Lung (tissue), 12 donors: ENCODE results near the gene ZSCAN16. TPM values are rescaled to one million over a fixed set of nuclear protein-coding genes. Genes with fewer than 3 reads are reported as not detected.

ENCODE experiments used
- ATAC-seq: fragments of 200-7000 bp; cut with Tn5 transposase; one replicate; pipeline ENCODE4 v1.9.1; 2020; ENCODE audit warnings: moderate number of reproducible peaks; ENCODE audit not compliant: insufficient read depth, low FRiP score
- DNase-seq, 3 donors: peaks; one replicate each; pipeline ENCODE4 v3.0.0-alpha.2; 2013 to 2017
- H3K27ac ChIP-seq, 2 donors: one replicate each; pipeline ENCODE4 v1.5.1; 2013; ENCODE audit warnings: mild to moderate bottlenecking in 2 of 2, moderate library complexity in 2 of 2, control low read depth in 1 of 2, inconsistent platforms in 1 of 2, low read depth in 1 of 2, low read length in 1 of 2
- H3K27me3 ChIP-seq, 3 donors: one replicate each; pipeline ENCODE4 v1.5.1; 2013; ENCODE audit warnings: low read length in 2 of 3; ENCODE audit not compliant: control insufficient read depth in 3 of 3, insufficient read depth in 3 of 3
- H3K36me3 ChIP-seq, 4 donors: one replicate each; pipeline ENCODE4 v1.5.1; 2013; ENCODE audit warnings: low read length in 4 of 4, mild to moderate bottlenecking in 1 of 4, moderate library complexity in 1 of 4; ENCODE audit not compliant: control insufficient read depth in 4 of 4, insufficient read depth in 4 of 4
- H3K4me1 ChIP-seq, 5 donors: one replicate each; pipeline ENCODE4 v1.5.1; 2013; ENCODE audit warnings: low read length in 5 of 5, mild to moderate bottlenecking in 2 of 5, moderate library complexity in 1 of 5; ENCODE audit not compliant: control insufficient read depth in 5 of 5, insufficient read depth in 5 of 5
- H3K4me3 ChIP-seq: one replicate; pipeline ENCODE4 v1.5.1; 2013; ENCODE audit warnings: mild to moderate bottlenecking, control low read depth, moderate library complexity
- H3K9ac ChIP-seq, 2 donors: one replicate each; pipeline ENCODE4 v1.5.1; 2013; ENCODE audit warnings: low read length in 2 of 2, control low read depth in 1 of 2; ENCODE audit not compliant: insufficient read depth in 1 of 2
- H3K9me3 ChIP-seq, 4 donors: one replicate each; pipeline ENCODE4 v1.5.1; 2013; ENCODE audit warnings: low read length in 3 of 4, mild to moderate bottlenecking in 1 of 4, moderate library complexity in 1 of 4; ENCODE audit not compliant: control insufficient read depth in 4 of 4, insufficient read depth in 3 of 4
- WGBS, 2 donors: extraction: QIAGEN DNeasy Blood & Tissue Kit; methylation state at CpG; one replicate each; pipeline ENCODE4 v1.1.7; 2013; 5-methylcytosine and 5-hydroxymethylcytosine counted together
- polyA plus RNA-seq, 2 donors: library from polyadenylated mRNA; stranded (reverse); fragments of 200-250 nt; gene quantifications; one replicate each; pipeline ENCODE4 v1.2.1, GENCODE V29; 2013
- total RNA-seq, 2 donors: library from RNA; depleted of rRNA in 1 of 2; stranded (reverse); fragments of >200 nt in 1 of 2; gene quantifications; one replicate each; pipeline ENCODE4 v1.2.1, GENCODE V29; 2014 to 2021
- TF ChIP-seq, protein P1 (sequence below): IDR thresholded peaks from 2 replicates; pipeline ENCODE4 v1.5.1; 2012; ENCODE audit warnings: mild to moderate bottlenecking; ENCODE audit errors: control extremely low read depth, extremely low read depth
- donor health status: control.
- donor health status: control.
- donor health status: Bipolar disorder and iron deficiency.
- donor health status: healthy.
- donor health status: DM: yes; HTN: yes; CAD: no.

Gene ZSCAN16
- total and polyA plus RNA-seq, 4 donors = 4.5 to 10.2 (median 6.1) TPM

DNA sequence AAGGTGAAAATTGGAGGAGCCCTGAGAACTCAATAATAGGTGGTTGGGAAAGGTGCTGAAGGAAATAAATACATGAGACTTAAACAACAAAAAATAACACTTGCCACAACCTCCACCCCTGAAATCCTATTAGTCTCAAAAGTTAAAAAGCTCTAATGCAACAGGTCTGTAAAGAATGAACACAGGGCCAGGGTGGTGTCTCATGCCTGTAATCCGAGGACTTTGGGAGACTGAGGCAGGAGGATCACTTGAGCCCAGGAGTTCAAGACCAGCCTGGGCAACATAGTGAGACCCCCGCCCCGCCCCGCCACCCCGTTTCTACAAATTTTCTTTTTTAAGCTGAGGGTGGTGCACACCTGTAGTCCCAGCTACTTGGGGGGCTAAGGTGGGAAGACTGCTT is 16.2 kb downstream of the ZSCAN16 start:
- Histone ChIP-seq H3K27ac (no peak overlapping the region), H3K36me3 (peaks cover 2% of the 10 kb centered on the region in 4 donors), H3K4me1 (peaks cover 0 to 30% (median 10%) of the 10 kb centered on the region in 5 donors), H3K4me3 (no peak overlapping the region), H3K9me3 (no peaks in the 10 kb centered on the region), H3K9ac (no peak overlapping the region), H3K27me3 (no peaks in the 10 kb centered on the region)
- DNase-seq (no peak), ATAC-seq (no peak)
- TF ChIP-seq, protein P1, sequence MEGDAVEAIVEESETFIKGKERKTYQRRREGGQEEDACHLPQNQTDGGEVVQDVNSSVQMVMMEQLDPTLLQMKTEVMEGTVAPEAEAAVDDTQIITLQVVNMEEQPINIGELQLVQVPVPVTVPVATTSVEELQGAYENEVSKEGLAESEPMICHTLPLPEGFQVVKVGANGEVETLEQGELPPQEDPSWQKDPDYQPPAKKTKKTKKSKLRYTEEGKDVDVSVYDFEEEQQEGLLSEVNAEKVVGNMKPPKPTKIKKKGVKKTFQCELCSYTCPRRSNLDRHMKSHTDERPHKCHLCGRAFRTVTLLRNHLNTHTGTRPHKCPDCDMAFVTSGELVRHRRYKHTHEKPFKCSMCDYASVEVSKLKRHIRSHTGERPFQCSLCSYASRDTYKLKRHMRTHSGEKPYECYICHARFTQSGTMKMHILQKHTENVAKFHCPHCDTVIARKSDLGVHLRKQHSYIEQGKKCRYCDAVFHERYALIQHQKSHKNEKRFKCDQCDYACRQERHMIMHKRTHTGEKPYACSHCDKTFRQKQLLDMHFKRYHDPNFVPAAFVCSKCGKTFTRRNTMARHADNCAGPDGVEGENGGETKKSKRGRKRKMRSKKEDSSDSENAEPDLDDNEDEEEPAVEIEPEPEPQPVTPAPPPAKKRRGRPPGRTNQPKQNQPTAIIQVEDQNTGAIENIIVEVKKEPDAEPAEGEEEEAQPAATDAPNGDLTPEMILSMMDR = no peak
- WGBS, 2 donors = 78 to 79% methylated on average over 5 of the region's 5 CpGs

DNA sequence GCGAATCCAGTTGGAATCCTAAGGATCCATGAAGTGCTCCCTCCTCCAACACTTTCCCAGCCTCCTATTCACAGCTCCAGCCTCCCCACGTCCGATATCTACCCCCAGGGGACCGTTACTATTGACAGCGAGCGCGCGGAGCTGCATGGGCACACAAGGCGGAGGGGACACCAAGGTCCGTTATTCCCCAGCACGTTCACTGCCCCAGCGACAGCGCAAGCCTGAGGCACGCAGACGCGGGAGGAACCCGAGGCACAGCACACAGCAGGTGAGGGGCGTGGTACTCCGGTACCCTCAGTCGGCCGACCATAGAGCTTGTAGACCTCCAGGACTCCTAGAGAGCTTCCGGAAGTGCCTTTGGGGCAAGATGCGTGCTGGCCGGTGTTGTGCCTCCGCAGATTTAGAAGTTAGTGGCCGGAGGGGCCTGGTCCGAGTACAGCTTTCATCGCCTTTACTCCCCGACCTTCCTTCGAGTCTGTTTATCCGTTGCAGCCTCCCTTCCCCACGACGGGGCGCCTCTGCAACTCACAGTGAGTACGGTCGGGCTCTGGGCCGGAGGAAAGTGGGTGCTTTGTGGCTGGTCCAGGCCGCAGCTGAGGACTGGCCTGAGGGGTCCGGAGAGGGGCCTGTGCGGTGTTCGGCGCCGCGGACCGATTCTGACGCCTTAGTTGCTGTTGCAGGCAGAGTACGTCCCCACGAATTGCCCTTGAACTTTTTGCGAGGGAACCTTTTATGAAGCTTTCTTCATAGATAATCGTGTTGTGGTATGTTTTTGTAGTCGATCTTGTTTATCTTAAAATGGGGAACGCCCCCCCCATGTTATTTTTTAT is 17.3 kb downstream of the ZSCAN16 start, which contains the start of gene ZKSCAN8:
TSS of gene ZKSCAN8 (plus strand) at position 384 of the 830 bp plus-strand sequence. CDS start 6,525 bp downstream, outside the sequence.
- H3K9me3 ChIP-seq = no peaks in the 10 kb centered on the region
- peaks cover 2 to 7% (median 3%) of the 10 kb centered on the region in 4 donors for H3K36me3 ChIP-seq
- peak within 1 kb of the TSS; percentile 45 to 82 for H3K27ac ChIP-seq
- 0 to 1% methylated on average over 52 of the region's 52 CpGs for WGBS, 2 donors
- H3K4me1 ChIP-seq = peaks cover 0 to 23% (median 10%) of the 10 kb centered on the region in 5 donors
- peak within 1 kb of the TSS; percentile 95 for H3K4me3 ChIP-seq
- ATAC-seq (peak; percentile 88), DNase-seq (peak; percentile 85 to 93 (median 90))
- no peaks in the 10 kb centered on the region for H3K27me3 ChIP-seq
- peak within 1 kb of the TSS; percentile 79 to 91 for H3K9ac ChIP-seq
- TF ChIP-seq, protein P1 = no peak

DNA sequence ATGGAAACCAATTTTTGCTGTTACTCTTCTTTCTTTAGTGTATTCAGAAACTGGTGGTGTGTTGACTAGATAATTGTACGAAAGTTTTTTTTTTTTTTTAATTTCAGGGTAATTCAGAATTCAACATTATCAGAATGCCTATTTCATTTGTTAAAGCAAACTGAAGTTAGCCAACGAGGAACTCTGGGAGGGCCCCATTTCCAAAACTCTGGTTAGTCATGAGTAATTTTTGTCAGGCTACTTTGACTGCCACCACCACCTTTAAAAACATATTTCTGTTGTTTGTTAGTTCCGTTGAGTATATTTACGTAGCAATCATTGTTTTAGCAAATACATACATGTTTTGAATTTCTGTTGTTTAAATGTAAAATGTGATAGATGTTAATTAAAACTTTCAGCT is 18.0 kb downstream of the ZSCAN16 start:
- no peaks in the 10 kb centered on the region for H3K27me3 ChIP-seq
- ATAC-seq (no peak), DNase-seq (peak in 2 of 3 donors; percentile 19 to 26)
- H3K27ac ChIP-seq = no peak overlapping the region
- peak overlapping the region; percentile 79 to 91 for H3K9ac ChIP-seq
- H3K4me3 ChIP-seq = no peak overlapping the region
- H3K9me3 ChIP-seq = no peaks in the 10 kb centered on the region
- 17 to 22% methylated on average over 4 of the region's 4 CpGs for WGBS, 2 donors
- H3K36me3 ChIP-seq = peaks cover 2 to 7% (median 3%) of the 10 kb centered on the region in 4 donors
- peaks cover 0 to 21% (median 10%) of the 10 kb centered on the region in 5 donors for H3K4me1 ChIP-seq
- TF ChIP-seq, protein P1 = no peak
